Transverse colon (tissue), 4 donors: ENCODE data around the gene TYW1. TPM values are rescaled to one million over a fixed set of nuclear protein-coding genes. Genes with fewer than 3 reads are reported as not detected.
"Not testable (repeated sequence)": the region's sequence is repeated elsewhere in the genome, so short reads cannot be mapped to it uniquely, and the experiment has no call there.

Experiments used
- DNase-seq: peaks from one replicate; pipeline ENCODE4 v3.0.0-alpha.2; 2019
- H3K27ac ChIP-seq, 4 donors: fragments of 200-600 bp; sonication (generic); 2 replicates each; pipeline ENCODE4 v1.5.1; 2016 to 2018; ENCODE audit warnings: inconsistent platforms in 4 of 4
- H3K27me3 ChIP-seq: fragments of 200-600 bp; sonication (generic); 2 replicates; pipeline ENCODE4 v1.5.1; 2017; ENCODE audit warnings: inconsistent platforms
- H3K36me3 ChIP-seq, 4 donors: fragments of 200-600 bp; sonication (generic); 2 replicates each; pipeline ENCODE4 v1.5.1; 2017 to 2019; ENCODE audit warnings: inconsistent platforms in 4 of 4
- H3K4me1 ChIP-seq, 4 donors: fragments of 200-600 bp; sonication (generic); 2 replicates each; pipeline ENCODE4 v1.5.1; 2017 to 2020; ENCODE audit warnings: inconsistent platforms in 4 of 4
- H3K4me3 ChIP-seq, 4 donors: fragments of 200-600 bp; sonication (generic); 1 replicate in 1 of 4; 2 replicates in 3 of 4; pipeline versions ENCODE4 v1.5.1 to v1.6.1; 2017 to 2019; ENCODE audit warnings: inconsistent platforms in 4 of 4
- H3K9me3 ChIP-seq, 2 donors: fragments of 200-600 bp; sonication (generic); 2 replicates each; pipeline ENCODE4 v1.5.1; 2017 to 2019; ENCODE audit warnings: inconsistent platforms in 2 of 2
- CTCF ChIP-seq, 5 experiments: fragments of 200-600 bp in 3 of 5; fragments of 450-650 bp in 2 of 5; sonication (generic) in 3 of 5; IDR thresholded peaks; 1 replicate in 2 of 5; 2 replicates in 3 of 5; pipeline ENCODE4 v1.5.1; 2016 to 2017; ENCODE audit warnings: antibody characterized with exemption in 5 of 5, inconsistent platforms in 3 of 5, mild to moderate bottlenecking in 2 of 5, moderate library complexity in 1 of 5
- EP300 ChIP-seq: sonication (generic); formaldehyde crosslinking; IDR thresholded peaks from one replicate; pipeline ENCODE4 v1.6.1; 2017; ENCODE audit warnings: antibody characterized with exemption, low read depth
- POLR2A ChIP-seq: fragments of 450-650 bp; IDR thresholded peaks from one replicate; pipeline ENCODE4 v1.6.1; 2016; ENCODE audit warnings: antibody characterized with exemption, mild to moderate bottlenecking, moderate library complexity
- POLR2AphosphoS5 ChIP-seq, 3 donors: sonication (generic); formaldehyde crosslinking; IDR thresholded peaks; one replicate each; pipeline ENCODE4 v1.6.1; 2016; ENCODE audit warnings: antibody characterized with exemption in 3 of 3
- WGBS, 2 donors: methylation state at CpG; one replicate each; pipeline ENCODE4 v1.1.5; 2018; ENCODE audit warnings: low coverage in 1 of 2; 5-methylcytosine and 5-hydroxymethylcytosine counted together
- in situ Hi-C, 4 donors: fragments of 200-750 bp; cut with MboI; loops; one replicate each; pipeline versions ENCODE4 v1.15.0 to v1.15.1; 2017; ENCODE audit warnings: low sequenced_read_pairs in 3 of 4, low pct_ligation_motif_present in 1 of 4, low pct_unique_long_range_greater_than_20kb in 1 of 4
- intact Hi-C: fragments of 100-400 bp; cut with DNase I; formaldehyde crosslinking; loops from one replicate; pipeline ENCODE4 v1.15.1; 2023; ENCODE audit warnings: low total_unique reads
- total RNA-seq, 4 donors: library from RNA; depleted of rRNA; stranded (reverse); fragments of >200 nt; gene quantifications; one replicate each; pipeline ENCODE4 v1.1.0, GENCODE V29; 2016

Gene TYW1
- total RNA-seq, 4 donors from 2014 or later, result 24.3 to 87.8 (median 27.5) TPM

- Histone ChIP-seq H3K27me3 (no peaks in the 10 kb centered on the region), H3K4me3 (no peak overlapping the region), H3K9me3 (no peaks in the 10 kb centered on the region), H3K36me3 (peaks cover 0 to 24% (median 11%) of the 10 kb centered on the region in 4 donors), H3K4me1 (no peaks in the 10 kb centered on the region), H3K27ac (no peak overlapping the region)
- 91 to 100% methylated on average over 2 to 4 of the region's 4 CpGs for WGBS, 2 donors
- in situ Hi-C loops (no loop called here), intact Hi-C loops (no loop called here)
- TF ChIP-seq POLR2A (no peak), POLR2AphosphoS5 (IDR thresholded peaks at IDR 0.05) (no peak), EP300 (no peak), CTCF (IDR thresholded peaks at IDR 0.05) (no peak)
- DNase-seq, result no peak
Measured at GRCh38 chr7:67008260-67008659, 11.6 kb downstream of the TYW1 start.

- peaks cover 0 to 33% (median 13%) of the 10 kb centered on the region in 4 donors for H3K36me3 ChIP-seq
- in situ Hi-C loops, H3K9me3 ChIP-seq, H3K4me1 ChIP-seq, DNase-seq, H3K27me3 ChIP-seq, H3K27ac ChIP-seq, H3K4me3 ChIP-seq, intact Hi-C loops: not testable (repeated sequence)
- WGBS, 2 donors, result 90 to 95% methylated on average over 3 of the region's 3 CpGs
Measured at GRCh38 chr7:67009677-67010076, 13.0 kb downstream of the TYW1 start.

- H3K9me3 ChIP-seq, DNase-seq, intact Hi-C loops, H3K27ac ChIP-seq, H3K4me3 ChIP-seq, H3K27me3 ChIP-seq, in situ Hi-C loops, H3K4me1 ChIP-seq: not testable (repeated sequence)
- H3K36me3 ChIP-seq, result peaks cover 0 to 48% (median 16%) of the 10 kb centered on the region in 4 donors
- 97% methylated on average over 5 to 9 of the region's 9 CpGs for WGBS, 2 donors
Measured at GRCh38 chr7:67014076-67014622, 17.5 kb downstream of the TYW1 start.

GRCh38 chr7:67017971-67018370, 21.3 kb downstream of the TYW1 start:
- in situ Hi-C loops, H3K9me3 ChIP-seq, H3K27me3 ChIP-seq, H3K4me1 ChIP-seq, DNase-seq, H3K27ac ChIP-seq, intact Hi-C loops, H3K4me3 ChIP-seq: not testable (repeated sequence)
- H3K36me3 ChIP-seq, result peaks cover 0 to 39% (median 19%) of the 10 kb centered on the region in 4 donors
- WGBS, 2 donors, result 92% methylated on average over 8 of the region's 8 CpGs; no CpG with 5 or more reads in 1 of the 2 donors

- no peak overlapping the region for H3K27ac ChIP-seq
- no peaks in the 10 kb centered on the region for H3K9me3 ChIP-seq
- WGBS, 2 donors, result 69 to 78% methylated on average over 6 to 7 of the region's 7 CpGs
- no peaks in the 10 kb centered on the region for H3K4me1 ChIP-seq
- peaks cover 0 to 44% (median 17%) of the 10 kb centered on the region in 4 donors for H3K36me3 ChIP-seq
- no peak overlapping the region for H3K4me3 ChIP-seq
- intact Hi-C loops (no loop called here), in situ Hi-C loops (no loop called here)
- DNase-seq, result no peak
- no peak for TF ChIP-seq POLR2AphosphoS5 (IDR thresholded peaks at IDR 0.05)
- TF ChIP-seq POLR2A, result no peak
- no peak for TF ChIP-seq CTCF (IDR thresholded peaks at IDR 0.05)
- TF ChIP-seq EP300, result no peak
- no peaks in the 10 kb centered on the region for H3K27me3 ChIP-seq
Measured at GRCh38 chr7:67018940-67019339, 22.3 kb downstream of the TYW1 start.
